GM18861 (cell line): ENCODE measurements around the gene NVL.
"Not testable (repeated sequence)": the region's sequence is repeated elsewhere in the genome, so short reads cannot be mapped to it uniquely, and the experiment has no call there.

ENCODE experiments used
- ATAC-seq: cut with Tn5 transposase; IDR thresholded peaks from one replicate; pipeline ENCODE4 v1.9.1; 2021; ENCODE audit not compliant: unreplicated experiment

Gene NVL

DNA sequence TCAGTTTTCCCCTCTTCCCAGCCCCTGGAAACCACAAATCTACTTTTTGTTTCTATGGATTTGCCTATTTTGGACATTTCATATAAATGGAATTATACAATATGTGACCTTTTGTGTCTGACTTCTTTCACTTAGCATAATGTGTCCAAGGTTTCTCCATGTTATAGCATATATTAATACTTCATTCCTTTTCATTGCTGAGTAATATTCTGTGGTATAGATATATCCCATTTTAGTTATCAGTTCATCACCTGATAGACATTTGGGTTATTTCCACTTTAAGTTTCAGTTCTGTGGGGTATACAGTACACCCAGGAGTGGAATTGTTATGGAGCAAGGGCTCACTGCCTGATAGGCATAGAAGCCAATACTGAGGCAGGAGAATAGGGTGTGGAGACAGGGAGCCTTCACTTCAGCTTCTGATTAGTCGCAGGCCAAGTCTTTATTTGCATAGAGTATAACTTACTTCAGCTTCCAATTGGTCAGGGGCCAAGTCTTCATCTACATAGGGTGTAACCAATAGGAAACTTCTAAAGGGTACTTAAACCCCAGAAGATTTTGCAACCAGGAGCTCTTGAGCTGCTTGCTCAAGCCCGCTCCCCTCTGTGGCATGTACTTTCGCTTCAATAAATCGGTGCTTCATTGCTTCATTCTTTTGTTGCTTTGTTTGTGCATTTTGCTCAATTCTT, 8.3 kb upstream of the NVL start:
- ATAC-seq: no peak

DNA sequence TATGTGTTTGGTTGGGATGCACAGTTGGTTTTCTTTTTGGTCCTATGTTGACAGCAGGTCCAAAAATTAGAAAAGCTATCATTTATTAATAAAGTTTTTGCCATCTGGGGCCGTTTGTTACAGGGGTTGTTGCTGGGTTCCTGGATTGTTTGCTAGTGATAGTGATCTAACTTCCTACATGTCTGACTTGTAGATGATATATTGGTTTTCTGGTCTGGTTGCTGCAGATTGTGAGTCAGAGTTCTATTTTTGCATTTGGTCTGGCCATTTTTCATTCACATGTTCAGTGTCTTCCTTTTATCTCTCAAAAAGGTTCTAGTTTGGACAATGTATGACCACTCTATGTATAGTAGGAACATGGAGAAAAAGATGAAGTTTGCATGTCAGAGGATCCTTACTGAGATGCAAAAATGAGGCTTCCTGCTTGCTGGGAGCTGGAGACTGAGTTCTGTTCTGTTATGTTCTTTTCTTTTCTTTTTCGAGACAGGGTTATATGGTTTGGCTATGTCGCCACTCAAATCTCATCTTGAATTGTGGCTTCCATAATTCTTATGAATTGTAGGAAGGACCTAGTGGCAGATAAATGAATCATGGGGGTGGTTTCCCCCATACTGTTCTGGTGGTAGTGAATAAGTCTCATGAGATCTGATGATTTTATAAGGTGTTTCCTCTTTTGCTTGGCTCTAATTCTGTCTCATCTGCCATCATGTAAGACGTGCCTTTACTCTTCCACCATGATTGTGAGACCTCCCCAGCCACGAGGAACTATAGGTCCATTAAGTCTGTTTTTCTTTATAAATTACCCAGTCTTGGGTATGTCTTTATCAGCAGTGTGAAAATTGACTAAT, 4.2 kb upstream of the NVL start:
- no peak for ATAC-seq

DNA sequence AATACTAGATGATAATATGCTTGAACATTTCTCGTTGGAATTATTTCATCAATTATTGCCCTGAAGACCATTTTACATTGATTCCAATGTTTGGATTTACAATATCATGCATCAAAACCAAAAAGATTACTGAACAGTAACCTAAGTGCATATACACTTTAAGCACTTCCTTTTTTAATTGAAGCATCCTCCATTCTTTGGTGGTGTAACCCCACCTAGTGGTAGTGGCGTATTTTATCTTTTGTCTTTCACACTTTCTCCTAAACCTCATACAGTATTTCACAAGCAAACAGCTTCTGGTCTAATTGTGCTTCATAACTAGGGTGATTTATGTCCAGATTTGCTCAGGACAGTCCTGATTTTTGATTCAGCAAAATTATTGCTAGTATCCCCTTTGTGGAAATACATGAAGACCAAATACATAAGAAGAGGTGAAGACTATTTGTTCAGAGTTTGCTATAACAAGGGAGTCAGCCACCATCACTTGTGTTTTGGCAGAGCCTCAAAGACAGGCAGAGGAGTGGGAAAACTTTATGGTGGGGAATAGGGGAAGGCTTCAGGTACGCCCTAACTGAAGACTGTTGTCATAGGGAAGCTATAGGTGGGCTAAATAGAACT, 3.4 kb upstream of the NVL start:
- ATAC-seq: peak; percentile 61

DNA sequence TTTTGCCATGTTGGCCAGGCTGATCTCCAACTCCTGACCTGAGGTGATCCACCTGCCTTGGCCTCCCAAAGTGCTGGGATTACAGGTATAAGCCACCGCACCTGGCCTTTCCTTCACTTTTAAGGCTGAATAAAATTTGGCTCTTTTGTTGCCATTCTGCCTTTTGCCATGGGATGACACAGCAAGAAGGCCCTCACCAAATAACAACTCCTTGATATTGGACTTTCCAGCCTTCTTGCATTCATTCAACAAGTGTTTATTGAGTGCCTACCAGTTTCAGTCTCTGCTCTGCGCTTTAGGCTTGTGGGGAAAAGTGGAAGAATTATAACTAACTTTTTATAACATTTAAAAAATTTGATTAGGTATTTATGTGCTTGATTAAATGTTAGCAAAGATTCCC, 1.9 kb upstream of the NVL start:
- ATAC-seq: no peak

DNA sequence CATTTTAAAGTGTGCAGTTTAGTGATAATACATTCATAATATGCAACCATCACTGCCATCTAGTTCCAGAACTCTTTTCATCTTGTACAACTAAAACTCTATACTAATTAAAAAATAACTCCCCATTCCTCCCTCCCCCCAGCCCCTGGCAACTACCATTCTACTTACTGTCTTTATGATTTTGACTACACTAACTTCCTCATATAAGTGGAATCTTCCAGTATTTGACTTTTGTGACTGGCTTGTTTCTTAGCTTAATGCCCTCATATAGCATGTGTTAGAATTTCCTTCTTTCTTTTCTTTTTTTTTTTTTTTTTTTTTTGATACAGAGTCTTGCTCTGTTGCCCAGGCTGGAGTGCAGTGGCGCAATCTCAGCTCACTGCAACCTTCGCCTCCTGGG, 1.4 kb upstream of the NVL start:
- no peak for ATAC-seq

DNA sequence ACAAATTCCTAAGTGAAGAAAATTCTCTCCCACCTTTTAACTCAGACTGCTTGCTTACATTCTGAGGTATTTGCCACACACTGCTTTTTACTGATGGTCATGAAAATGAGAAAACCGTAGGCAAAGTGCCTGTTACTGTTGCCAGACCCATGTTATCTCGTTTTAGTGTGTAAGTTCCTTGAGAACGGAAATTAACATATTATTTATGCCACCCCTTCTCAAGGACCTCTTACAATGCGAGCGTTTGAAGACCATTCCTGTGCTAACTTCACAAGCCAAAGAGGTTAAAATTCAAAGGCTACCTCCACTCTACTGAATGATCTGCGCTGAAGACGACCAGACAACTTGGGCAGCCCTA, 509 bp downstream of the NVL start:
- no peak for ATAC-seq

DNA sequence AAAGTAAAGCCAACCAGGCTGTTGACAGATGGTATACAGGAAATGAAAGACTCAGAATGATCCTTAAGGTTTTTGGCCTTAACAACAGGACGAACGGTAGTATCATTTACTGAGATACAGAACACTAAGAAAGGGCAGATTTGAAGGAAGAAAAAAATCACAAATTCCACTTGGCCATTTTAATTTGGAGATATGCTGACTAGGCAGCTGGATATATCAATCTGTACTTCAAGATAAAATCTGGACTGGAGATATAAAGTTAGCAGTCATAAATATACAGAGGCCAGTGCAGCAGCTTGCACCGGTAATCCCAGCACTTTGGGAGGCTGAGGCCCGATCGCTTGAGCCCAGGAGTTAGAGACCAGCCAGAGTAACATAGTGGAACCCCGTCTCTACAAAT, 1.3 kb downstream of the NVL start:
- no peak for ATAC-seq

DNA sequence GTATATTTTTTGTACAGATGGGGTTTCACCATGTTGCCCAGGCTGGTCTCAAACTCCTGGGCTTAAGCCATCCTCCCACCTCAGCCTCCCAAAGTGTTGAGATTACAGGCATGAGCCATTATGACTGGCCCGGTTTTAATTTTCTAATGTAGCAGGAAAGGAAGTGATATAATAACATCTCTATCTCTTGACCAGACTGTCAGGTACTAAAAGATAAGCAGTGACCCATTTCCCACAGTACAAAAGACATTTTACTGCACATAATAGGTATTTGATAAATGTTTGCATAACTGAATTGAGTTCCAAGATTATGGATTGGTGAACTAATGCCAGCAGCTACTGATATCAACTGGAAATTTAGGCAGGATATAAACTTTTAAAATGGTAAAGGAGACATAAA, 4.0 kb downstream of the NVL start:
- ATAC-seq: no peak

DNA sequence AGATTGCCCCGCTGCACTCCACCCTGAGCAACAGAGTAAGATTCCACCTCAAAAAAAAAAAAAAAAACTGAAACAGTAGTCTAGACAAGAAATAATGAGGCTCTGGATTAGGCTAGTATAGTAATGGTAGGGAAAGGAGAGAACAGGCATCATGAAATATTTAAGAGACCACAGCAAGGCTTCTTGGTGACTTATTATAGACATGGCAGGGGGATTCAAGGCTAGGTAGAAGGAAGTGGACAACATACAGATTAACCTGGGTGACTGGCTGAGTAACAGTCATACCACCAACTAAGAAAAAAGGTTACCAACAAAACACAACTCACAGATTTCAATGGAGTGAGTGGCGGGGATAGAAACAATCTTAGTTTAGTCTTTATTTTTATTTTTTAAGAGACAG, 8.3 kb downstream of the NVL start:
- no peak for ATAC-seq

DNA sequence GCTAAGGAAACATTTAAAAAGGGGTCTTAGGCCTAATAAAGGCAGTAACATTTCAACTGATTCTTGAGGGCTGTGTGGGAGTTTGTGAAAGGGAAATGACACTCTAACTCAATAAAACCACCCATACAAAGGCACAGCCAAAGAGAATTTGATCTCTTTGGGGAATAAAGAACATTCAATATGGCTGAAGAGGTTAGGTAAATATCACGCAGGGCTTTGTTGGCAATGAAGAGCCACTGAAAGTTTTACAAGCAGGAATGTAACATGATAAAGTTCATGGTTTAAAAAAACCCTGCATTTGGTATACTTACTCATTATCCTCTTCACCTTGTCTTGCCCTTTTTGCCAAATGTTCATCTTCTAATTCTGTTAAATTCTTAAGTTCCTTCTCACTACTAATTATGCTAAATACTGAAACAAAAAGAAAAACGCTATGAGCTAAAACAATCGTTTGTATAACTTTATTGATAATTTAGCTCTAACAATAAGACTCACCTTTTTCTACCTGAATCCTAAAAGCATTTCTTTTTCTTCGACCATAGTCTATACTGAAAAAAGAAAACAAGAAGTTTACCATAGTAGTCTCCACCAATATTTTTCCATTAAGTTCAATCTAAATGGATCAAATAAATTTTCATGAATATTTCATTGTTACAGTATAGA, 12.5 kb downstream of the NVL start:
- ATAC-seq: no peak

DNA sequence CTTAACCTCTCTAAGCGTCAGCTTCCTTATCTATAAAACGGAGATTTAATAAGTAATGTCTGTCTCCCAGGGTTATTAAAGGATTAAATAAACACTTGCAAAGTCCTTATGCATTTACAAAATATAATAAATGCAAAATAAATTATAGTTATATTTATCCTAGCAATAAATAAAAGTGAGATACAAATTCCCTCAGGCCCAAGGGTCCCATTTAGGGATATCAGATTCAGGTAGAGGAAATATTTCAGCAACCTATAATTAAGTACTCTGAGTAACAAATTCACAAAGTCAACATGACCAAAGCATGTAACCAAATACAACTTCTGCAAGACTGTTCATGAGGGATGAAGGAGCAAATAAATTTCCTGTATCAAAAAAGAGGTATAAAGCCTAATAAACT, 17.9 kb downstream of the NVL start:
- ATAC-seq: no peak

DNA sequence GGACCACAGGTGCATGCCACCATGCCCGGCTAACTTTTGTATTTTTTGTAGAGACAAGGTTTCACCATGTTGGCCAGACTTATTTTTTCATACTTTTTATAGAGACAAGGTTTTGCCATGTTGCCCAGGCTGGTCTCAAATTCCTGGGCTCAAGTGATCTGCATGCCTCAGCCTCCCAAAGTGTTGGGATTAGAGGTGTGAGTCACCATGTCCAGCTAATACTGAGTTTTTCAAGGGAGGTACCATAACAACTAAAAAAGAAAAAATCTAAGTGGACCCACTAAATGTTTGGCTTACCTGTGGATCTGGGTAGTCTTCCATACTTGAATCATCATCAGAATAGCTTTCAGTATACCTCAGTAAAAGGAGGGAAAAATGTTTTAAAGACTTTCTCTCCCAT, 18.5 kb downstream of the NVL start:
- not testable (repeated sequence) for ATAC-seq

DNA sequence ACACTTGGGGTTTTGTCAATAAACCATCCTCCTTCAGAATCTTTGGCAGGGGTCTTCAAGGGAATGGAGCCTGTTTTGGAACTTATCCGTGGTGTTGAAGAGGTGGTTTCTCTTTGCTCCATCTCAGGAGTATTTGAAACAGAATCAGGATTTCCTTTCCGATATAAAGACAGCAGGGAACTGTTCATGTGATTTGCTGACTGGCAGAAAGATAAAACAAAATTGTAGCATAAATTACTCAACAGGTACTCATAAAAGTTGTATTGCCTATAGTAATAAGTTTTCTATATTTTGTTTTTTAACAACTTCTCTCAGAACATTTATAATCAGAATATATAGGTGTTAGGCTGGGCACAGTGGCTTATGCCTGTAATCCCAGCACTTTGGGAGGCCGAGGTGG, 21.9 kb downstream of the NVL start:
- ATAC-seq: no peak

DNA sequence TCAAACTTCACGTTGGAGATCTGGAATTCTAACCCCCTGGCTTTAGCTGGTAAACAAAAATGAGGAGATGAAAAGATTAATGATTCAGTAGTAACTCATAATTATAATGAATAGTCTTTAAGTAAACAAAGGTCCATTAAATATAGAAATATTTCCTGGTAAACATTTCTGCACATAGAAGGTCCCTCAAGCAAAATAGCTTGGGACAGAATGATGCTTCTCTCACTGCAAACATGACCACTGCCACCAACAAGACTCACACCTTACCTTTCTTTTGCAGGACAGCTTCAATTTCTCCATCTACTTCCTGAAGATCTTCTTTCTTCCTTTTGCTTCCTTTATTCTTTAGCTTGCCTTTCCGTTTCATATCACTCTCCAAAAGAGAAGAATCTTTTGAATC, 25.2 kb downstream of the NVL start:
- ATAC-seq: no peak

DNA sequence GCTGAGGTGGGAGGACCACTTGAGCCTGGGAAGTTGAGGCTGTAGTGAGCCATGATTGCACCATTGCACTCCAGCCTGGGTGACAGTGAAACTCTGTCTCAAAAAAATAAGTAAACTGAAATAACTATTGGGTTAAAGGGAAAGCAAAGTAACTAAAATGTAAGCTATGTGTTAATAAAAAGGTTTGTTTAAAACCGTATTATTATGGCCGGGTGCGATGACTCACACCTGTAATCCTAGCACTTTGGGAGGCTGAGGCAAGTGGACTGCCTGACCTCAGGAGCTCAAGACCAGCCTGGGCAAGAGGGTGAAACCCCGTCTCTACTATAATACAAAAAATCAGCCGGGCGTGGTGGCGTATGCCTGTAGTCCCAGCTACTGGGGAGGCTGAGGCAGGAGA, 27.0 kb downstream of the NVL start:
- ATAC-seq: no peak

DNA sequence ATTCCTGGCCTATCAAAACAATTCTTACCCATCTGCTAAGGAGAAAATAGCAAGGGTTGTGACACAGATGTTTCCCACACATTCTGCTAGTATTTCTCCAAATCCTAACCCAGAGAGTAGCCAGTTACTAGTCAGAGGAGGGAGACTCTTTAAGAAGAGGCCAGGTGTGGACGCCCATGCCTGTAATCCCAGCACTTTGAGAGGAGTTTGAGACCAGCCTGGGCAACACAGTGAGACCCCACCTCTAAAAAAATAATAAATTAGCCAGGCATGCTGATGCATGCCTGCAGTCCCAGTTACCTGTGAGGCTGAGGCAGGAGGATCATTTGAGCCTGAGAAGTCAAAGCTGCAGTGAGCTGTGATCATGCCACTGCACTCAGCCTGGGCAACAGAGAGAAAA, 28.6 kb downstream of the NVL start:
- ATAC-seq: no peak

DNA sequence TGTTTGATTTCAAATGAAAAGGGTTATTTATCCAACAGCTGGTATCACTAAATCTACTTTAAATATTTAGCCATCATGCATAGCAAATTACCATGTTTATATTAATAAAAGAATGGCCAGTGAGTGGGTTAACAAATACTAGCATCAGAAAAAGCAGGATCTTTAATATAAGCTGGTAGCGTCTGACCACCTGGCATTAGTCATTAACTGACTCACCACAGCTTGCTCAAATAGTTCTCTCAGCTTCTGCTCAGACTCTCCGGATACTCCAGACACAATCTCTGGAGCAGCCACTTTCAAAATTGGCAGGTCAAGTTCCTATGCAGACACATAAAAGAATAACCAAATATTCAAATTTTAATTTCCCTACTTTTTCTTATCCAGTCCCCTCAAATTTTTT, 29.6 kb downstream of the NVL start:
- no peak for ATAC-seq

DNA sequence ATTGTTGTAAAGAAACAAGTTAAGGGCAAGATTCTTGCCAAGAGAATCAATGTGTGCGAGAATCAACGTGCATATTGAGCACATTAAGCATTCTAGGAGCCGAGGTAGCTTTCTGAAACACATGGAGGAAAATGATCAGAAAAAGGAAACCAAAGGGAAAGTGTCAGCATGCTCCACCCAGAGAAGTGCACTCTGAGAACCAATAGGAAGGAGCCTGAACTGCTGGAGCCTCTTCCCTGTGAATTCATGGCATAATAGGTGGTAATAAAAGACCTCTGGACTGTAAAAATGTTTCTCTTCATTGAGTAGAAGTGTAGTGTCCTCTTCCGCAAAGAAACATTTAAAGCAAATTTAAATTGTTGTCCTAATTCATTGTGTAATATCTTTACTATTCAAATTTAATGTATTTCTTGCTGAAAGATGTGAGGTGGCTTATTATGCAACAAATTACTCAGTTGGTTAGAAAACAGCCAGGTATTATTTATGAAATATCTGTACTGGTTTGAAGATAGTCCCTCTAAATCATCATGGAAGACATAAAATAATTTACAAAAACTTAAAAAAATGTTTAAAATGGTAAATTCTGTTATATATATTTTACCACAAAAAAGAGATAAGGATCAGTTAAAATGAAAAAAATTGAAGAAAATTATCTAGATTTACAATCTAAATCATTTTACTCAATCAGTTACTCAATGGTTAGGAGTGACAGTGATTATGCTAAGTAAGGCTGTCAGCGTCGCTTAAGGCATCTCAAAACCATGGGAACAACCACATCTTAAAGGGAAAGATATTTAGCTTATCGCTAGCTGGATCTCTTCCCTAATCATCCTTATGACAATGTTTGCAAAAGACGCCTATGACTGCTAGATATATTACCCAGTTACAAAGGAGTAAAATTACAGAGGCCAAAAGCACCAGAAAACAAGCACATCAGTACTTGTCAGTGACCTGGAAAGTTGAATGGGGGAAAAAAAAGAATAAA, 31.3 kb downstream of the NVL start:
- ATAC-seq: no peak

DNA sequence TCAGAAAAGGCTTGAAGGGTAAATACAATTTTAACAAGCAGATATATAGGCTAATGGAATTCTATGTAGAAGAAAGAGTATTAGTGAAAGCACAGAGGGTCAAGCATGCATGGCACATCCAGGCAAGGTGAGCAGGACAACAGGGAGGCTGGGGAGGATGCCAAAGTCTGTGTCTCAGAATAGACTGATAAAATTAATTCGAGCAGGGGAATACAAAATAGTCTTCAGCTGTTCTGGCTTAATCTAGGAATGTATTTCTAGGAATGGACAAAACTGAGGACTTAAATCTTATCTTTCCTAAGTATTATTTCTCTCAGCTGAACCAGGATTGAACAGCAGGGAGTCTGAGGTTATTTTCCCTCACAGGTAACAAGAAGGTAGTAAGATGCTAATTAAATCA, 35.2 kb downstream of the NVL start:
- no peak for ATAC-seq

DNA sequence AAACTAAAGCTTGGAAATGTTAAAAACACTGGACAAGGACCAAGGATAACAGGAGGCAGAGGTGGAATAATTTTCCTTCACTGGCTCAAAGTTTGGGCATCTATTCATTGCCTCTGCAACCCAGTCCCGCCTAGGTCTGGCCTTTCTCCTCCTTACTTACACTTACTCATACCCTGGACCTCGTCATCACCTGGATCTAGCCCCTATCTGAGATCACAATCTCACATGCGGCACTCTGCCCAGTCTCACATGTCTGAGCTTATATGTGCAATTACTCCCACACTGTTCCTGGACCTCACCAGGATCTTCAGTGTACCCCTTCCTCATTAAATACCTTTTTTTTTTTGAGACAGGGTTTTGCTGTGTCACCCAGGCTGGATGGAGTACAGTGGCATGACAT, 37.6 kb downstream of the NVL start:
- ATAC-seq: no peak

DNA sequence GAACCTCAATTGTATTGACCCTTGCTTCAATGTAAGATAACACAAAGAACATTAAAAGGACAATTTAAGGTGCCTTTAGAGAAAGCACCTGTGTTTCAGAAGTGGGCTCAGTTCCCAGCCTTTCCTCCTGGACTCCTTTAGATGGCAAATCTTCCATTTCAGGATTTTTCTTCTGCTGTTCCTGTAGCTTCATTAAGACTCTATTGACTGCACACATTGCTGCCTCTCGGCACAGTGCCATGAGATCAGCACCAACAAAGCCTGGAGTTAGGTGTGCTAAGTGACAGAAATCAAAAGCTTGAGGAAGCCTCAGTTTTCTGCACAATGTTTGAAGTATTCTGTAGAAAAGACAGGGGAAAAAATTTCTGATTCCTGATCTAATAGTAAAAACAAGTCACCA, 40.6 kb downstream of the NVL start:
- no peak for ATAC-seq
